ENCODE measurements around the gene VPS8. TPM values are rescaled to one million over a fixed set of nuclear protein-coding genes. Genes with fewer than 3 reads are reported as not detected.

The VPS8 gene
- total RNA-seq, 4 donors from 2014 or later: 23.7 to 61.8 (median 37.1) TPM

DNA sequence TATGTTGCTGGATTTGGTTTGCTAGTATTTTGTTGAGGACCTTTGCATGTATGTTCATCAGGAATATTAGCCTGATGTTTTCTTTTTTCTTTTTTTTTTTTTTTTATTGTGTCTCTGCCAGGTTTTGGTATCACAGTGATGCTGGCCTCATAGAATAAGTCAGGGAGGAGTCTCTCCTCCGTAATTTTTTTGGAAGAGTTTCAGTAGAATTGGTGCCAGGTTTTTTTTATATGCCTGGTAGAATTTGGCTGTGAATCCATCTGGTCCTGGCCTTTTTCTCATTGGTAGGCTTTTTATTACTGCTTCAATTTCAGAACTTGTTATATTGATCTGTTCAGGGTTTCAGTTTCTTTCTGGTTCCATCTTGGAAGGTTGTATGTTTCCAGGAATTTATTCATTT lies 165.8 kb downstream of the VPS8 start:
- peaks cover 0 to 31% (median 0%) of the 10 kb centered on the region in 3 donors for H3K36me3 ChIP-seq
- no peaks in the 10 kb centered on the region for H3K9me3 ChIP-seq
- no peak overlapping the region for H3K4me3 ChIP-seq
- TF ChIP-seq, protein P1, sequence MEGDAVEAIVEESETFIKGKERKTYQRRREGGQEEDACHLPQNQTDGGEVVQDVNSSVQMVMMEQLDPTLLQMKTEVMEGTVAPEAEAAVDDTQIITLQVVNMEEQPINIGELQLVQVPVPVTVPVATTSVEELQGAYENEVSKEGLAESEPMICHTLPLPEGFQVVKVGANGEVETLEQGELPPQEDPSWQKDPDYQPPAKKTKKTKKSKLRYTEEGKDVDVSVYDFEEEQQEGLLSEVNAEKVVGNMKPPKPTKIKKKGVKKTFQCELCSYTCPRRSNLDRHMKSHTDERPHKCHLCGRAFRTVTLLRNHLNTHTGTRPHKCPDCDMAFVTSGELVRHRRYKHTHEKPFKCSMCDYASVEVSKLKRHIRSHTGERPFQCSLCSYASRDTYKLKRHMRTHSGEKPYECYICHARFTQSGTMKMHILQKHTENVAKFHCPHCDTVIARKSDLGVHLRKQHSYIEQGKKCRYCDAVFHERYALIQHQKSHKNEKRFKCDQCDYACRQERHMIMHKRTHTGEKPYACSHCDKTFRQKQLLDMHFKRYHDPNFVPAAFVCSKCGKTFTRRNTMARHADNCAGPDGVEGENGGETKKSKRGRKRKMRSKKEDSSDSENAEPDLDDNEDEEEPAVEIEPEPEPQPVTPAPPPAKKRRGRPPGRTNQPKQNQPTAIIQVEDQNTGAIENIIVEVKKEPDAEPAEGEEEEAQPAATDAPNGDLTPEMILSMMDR (IDR thresholded peaks at IDR 0.05): no peak
- TF ChIP-seq POLR2A (IDR thresholded peaks at IDR 0.05): no peak
- WGBS, 2 donors: 14 to 24% methylated on average over 1 of the region's 1 CpG
- H3K27ac ChIP-seq: no peak overlapping the region
- H3K4me1 ChIP-seq: no peaks in the 10 kb centered on the region
- intact Hi-C loops (cut with DNase I): no loop called here
- no peaks in the 10 kb centered on the region for H3K27me3 ChIP-seq
- no peak for DNase-seq

DNA sequence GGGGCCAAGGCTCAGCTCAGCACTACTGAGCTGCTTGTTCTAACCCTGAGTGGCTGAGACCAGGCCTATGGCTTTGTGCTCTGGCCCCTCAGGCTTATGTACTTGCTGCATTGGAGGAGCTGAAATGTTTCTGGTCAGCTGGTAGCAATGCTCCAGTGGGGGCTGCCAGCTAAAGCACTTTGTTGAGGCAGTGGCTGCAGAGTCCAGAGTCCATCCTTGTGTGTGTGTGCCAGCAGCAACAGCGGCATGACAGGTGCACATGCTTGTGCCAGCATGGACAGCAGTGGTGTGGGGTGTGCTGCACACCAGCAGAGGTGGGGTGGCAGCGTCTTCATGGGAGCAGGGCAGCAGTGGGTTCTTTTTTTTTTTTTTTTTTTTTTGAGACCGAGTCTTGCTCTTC lies 169.1 kb downstream of the VPS8 start:
- no peaks in the 10 kb centered on the region for H3K9me3 ChIP-seq
- intact Hi-C loops (cut with DNase I): no loop called here
- DNase-seq: no peak
- H3K4me3 ChIP-seq: no peak overlapping the region
- 90 to 100% methylated on average over 1 to 3 of the region's 3 CpGs for WGBS, 2 donors
- no peak for TF ChIP-seq POLR2A (IDR thresholded peaks at IDR 0.05)
- TF ChIP-seq, protein P1 (IDR thresholded peaks at IDR 0.05): no peak
- peaks cover 0 to 37% (median 0%) of the 10 kb centered on the region in 3 donors for H3K36me3 ChIP-seq
- H3K4me1 ChIP-seq: no peaks in the 10 kb centered on the region
- no peak overlapping the region for H3K27ac ChIP-seq
- no peaks in the 10 kb centered on the region for H3K27me3 ChIP-seq

DNA sequence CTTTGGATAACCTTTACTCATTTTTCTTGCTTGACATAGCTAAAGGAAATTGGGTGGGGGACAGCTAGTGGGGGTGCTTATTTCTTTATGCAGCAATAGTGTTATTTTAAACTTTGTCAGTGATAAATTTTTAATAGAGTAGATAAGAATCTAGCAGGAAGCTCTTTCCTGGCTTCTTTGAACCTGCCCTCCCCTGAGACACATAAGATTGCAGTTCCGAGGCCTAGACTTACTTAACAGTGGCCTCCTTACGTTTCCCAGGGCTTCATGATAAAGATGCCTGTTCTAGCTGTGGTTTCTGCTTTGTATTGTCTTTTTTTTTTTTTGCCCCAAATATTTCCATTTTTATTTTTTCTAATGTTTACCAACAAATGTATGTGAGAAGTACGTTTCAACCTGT lies 170.1 kb downstream of the VPS8 start:
- H3K4me3 ChIP-seq: no peak overlapping the region
- 63 to 71% methylated on average over 3 of the region's 3 CpGs for WGBS, 2 donors

DNA sequence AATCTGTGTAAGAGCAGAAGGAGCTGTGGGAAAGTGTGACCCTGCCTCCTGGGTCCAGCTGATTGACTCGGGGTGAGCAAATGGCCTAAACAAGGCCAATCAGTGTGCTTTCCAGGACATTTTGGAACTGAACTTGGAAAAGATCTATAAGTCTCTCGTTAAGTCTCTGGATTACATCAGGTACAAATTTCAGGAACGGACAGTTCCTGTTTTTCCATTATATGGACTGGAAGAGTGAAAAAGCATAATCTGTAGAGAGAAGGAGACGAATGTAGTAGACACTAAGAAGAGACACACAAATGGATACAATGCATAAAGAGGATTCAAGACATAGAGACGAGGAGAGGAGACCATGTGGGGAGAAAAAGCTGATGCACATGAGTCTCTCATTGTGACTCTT lies 173.6 kb downstream of the VPS8 start:
- H3K27me3 ChIP-seq: no peaks in the 10 kb centered on the region
- WGBS, 2 donors: 91 to 93% methylated on average over 5 of the region's 5 CpGs
- intact Hi-C loops (cut with DNase I): no loop called here
- H3K9me3 ChIP-seq: no peaks in the 10 kb centered on the region
- no peak for TF ChIP-seq POLR2A (IDR thresholded peaks at IDR 0.05)
- TF ChIP-seq, protein P1 (IDR thresholded peaks at IDR 0.05): no peak
- DNase-seq: no peak
- H3K4me3 ChIP-seq: no peak overlapping the region
- H3K36me3 ChIP-seq: peaks cover 0 to 65% (median 0%) of the 10 kb centered on the region in 3 donors
- no peak overlapping the region for H3K27ac ChIP-seq
- no peaks in the 10 kb centered on the region for H3K4me1 ChIP-seq

More for the DNA sequence above, 170.1 kb downstream of the VPS8 start:
- Histone ChIP-seq H3K27ac (no peak overlapping the region), H3K9me3 (no peaks in the 10 kb centered on the region), H3K36me3 (peaks cover 0 to 46% (median 0%) of the 10 kb centered on the region in 3 donors), H3K4me1 (no peaks in the 10 kb centered on the region), H3K27me3 (no peaks in the 10 kb centered on the region)
- DNase-seq: no peak
- intact Hi-C loops (cut with DNase I): no loop called here
- TF ChIP-seq, protein P1 (IDR thresholded peaks at IDR 0.05): no peak
- no peak for TF ChIP-seq POLR2A (IDR thresholded peaks at IDR 0.05)

DNA sequence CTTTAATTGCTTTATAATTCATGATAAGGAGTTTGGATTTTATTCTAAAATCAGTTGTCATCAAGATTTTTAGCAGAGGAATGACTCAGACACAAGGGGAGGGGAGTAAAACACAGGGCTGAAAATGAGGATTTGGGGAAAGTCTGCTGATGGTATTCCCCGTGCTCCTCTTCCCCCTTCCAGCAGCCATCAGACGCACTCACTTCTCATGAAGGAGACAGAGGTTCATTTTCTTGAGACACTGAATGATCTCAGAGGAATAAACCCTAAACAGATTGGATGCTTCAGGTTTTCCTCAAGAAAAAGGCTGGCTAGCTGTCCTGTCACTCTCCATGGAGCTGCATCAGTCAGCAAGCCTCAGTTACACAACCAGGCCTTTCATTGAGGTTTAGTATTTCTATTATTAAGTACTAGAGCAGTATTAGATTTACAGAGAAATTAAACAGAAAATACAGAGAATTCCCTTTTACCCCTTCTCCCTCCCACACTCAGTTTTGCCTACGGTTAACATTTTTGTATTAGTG lies 174.5 kb downstream of the VPS8 start:
- H3K36me3 ChIP-seq: peaks cover 0 to 65% (median 0%) of the 10 kb centered on the region in 3 donors
- no peak for DNase-seq
- no peaks in the 10 kb centered on the region for H3K4me1 ChIP-seq
- no peaks in the 10 kb centered on the region for H3K27me3 ChIP-seq
- TF ChIP-seq, protein P1 (IDR thresholded peaks at IDR 0.05): no peak
- no peak for TF ChIP-seq POLR2A (IDR thresholded peaks at IDR 0.05)
- 92 to 94% methylated on average over 3 of the region's 3 CpGs for WGBS, 2 donors
- no peaks in the 10 kb centered on the region for H3K9me3 ChIP-seq
- no peak overlapping the region for H3K27ac ChIP-seq
- no peak overlapping the region for H3K4me3 ChIP-seq
- intact Hi-C loops (cut with DNase I): no loop called here

All from esophagus squamous epithelium (tissue), 5 donors.